ENCODE data around the gene TICAM2. TPM values are rescaled to one million over a fixed set of nuclear protein-coding genes. Genes with fewer than 3 reads are reported as not detected.

The TICAM2 gene
- total and polyA plus RNA-seq, 9 of the 15 experiments (the other 6 are each of a cell fraction or from before 2014, with no cell fraction given), result 0.15 to 1.8 (median 0.98) TPM

DNA sequence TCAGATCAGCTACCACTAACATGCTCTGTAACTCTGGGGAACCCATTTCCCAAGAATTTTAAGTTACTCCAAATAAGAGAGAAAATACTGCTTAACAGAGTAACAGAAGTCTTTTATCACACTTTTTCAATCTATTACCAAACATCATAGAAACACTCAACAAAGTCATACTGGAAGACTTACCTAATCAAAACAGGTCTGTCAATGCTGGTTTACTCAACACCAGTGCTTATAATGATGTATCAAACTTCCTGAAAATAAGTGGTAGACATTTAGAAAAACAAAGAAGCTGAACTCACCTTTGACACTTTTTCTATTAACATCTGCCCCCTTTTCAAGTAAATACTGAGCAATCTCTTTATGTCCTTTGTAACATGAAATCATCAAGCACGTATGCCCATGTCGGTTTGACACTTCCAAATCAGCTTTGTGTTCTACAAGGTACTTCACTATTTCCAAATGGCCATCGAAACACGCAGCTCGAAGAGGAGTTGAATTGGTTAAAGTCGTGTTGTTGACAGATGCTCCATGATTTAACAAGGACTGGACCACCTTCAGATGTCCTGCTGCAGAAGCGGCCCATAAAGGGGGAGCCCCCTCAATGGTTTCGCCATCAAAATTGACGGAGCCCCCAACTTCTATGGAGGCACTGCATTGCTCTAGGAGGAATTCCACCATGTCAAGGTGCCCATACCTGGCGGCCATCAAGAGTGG, 59.5 kb downstream of the TICAM2 start:
- TF ChIP-seq RBFOX2 (IDR thresholded peaks at IDR 0.05; ENCODE audit: low read depth, low read length), result 0 out of 2 replicates have a peak, but pooled peaks have one; percentile 15
- TF ChIP-seq RBBP5 (IDR thresholded peaks at IDR 0.05; ENCODE audit: borderline replicate concordance, insufficient read depth, low read length, poor library complexity, severe bottlenecking), result peak; percentile 13
- TF ChIP-seq ZNF551 (CRISPR knock-in tag; IDR thresholded peaks at IDR 0.05), result no peak
- TF ChIP-seq ZZZ3 (IDR thresholded peaks at IDR 0.05), result no peak
- TF ChIP-seq YY1 (IDR thresholded peaks at IDR 0.05; ENCODE audit: borderline replicate concordance in 1 of 3, control insufficient read depth in 1 of 3, extremely low read depth in 1 of 3, insufficient read depth in 3 of 3, insufficient read length in 1 of 3, insufficient replicate concordance in 2 of 3, low read depth in 1 of 3, low read length in 2 of 3), result peak in 1 of 3 experiments; percentile 28
- peak; percentile 62 for TF ChIP-seq CHD1 (IDR thresholded peaks at IDR 0.05; ENCODE audit: low read length)
- H3K27ac ChIP-seq (ENCODE audit: extremely low read depth, low read depth, low read length), result peak overlapping the region; percentile 40; the same call in 2 of the 3 replicates
- WGBS (ENCODE audit: insufficient coverage, low coverage, missing lambda C conversion rate), result 7% methylated on average over 10 of the region's 10 CpGs
- H3K4me2 ChIP-seq (ENCODE audit: insufficient read depth, low read length), result peak overlapping the region; percentile 83
- H3K79me2 ChIP-seq (ENCODE audit: control insufficient read depth, insufficient read depth, low read length), result peaks cover 65% of the 10 kb centered on the region
- intact Hi-C loops (cut with micrococcal nuclease) (loop anchor here (5.0 kb wide), 3 partner anchors 84 to 299 kb away; partner anchors contain the start of genes AP3S1, ATG12, PGGT1B and TMED7), in situ Hi-C loops (cut with MboI) (no loop called here)
- peaks cover 10% of the 10 kb centered on the region for H3K9me3 ChIP-seq (replicated peaks; ENCODE audit: control insufficient read depth, insufficient read depth, low read depth, low read length)
- POLR2A ChIA-PET, result interaction anchor here (0.7 to 2.3 kb wide), 8 partner anchors 8 to 23 kb away, joined by 3 to 7 read pairs (median 4); no protein-coding TSS in a partner anchor
- BruUV-seq (replicated peaks), result no TSS peak
- H3K9me1 ChIP-seq (ENCODE audit: control insufficient read depth, insufficient read depth, low read length), result no peaks in the 10 kb centered on the region
- CTCF ChIA-PET (ENCODE audit: low intra/inter-chr PET ratio), result no interaction called here
- peak overlapping the region; percentile 84 for H3K4me3 ChIP-seq
- H3K27me3 ChIP-seq (ENCODE audit: control insufficient read depth in 2 of 2, insufficient read depth in 2 of 2, low read length in 2 of 2), result no peaks in the 10 kb centered on the region
- H4K20me1 ChIP-seq (replicated peaks; ENCODE audit: control insufficient read depth, insufficient read depth, low read length), result peaks cover 5% of the 10 kb centered on the region; the same call in 1 of the 2 replicates
- peak; percentile 54 for FAIRE-seq
- H3K4me1 ChIP-seq (replicated peaks in 1 of 2; ENCODE audit: control insufficient read depth in 2 of 2, insufficient read depth in 2 of 2, low read length in 2 of 2), result peaks cover 3 to 7% of the 10 kb centered on the region in 2 experiments; a peak in 2 of 5 replicates
- H3K9ac ChIP-seq (ENCODE audit: insufficient read depth in 1 of 2, low read depth in 2 of 2, low read length in 2 of 2), result peak overlapping the region; percentile 75 to 78
- ATAC-seq, result no peak
- DNase-seq (ENCODE audit: extremely low read depth in 1 of 4, low spot score in 3 of 4), result peak in 1 of 4 experiments; percentile 18
- H2AFZ ChIP-seq (ENCODE audit: low read depth, low read length), result no peak overlapping the region
- H3K36me3 ChIP-seq (ENCODE audit: control insufficient read depth, insufficient read depth, low read length), result peaks cover 46% of the 10 kb centered on the region
